ENCODE data around the gene DDX1. TPM values are rescaled to one million over a fixed set of nuclear protein-coding genes. Genes with fewer than 3 reads are reported as not detected.

The DDX1 gene
- total and polyA plus RNA-seq, 2 of the 4 experiments (the other 2 are of a cell fraction), result 73.6 to 74.9 TPM

DNA sequence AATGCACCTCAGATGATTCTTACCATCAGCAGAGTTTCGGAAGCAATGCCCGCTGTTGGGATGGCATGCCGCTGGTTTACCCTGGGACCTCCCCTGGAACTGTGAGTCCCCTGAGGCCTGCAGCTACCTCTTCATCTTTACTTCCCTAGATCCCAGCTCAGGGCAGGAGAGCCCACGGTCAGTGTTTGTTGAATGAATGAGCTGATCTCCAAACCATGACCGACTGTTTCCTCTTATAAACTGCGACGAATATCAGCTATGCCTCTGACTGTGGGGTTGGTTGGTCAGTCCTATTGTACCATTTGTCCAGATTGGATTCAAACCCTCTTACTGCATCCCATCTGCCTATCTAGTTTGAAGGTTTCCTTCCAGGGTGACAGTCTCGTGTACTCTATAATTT lies 64.4 kb downstream of the DDX1 start:
- Histone ChIP-seq H4K20me1 (ENCODE audit: insufficient read depth, low read length) (no peaks in the 10 kb centered on the region), H3K79me1 (ENCODE audit: low read depth in 1 of 2, low read length in 2 of 2) (no peaks in the 10 kb centered on the region), H3K36me3 (ENCODE audit: control insufficient read depth, insufficient read depth, low read length) (no peaks in the 10 kb centered on the region), H4K91ac (ENCODE audit: insufficient read depth, low read depth, low read length) (no peak overlapping the region), H3K9ac (ENCODE audit: low read depth, low read length) (no peak overlapping the region), H3K4me1 (ENCODE audit: control insufficient read depth, insufficient read depth, low read length) (no peaks in the 10 kb centered on the region), H4K5ac (ENCODE audit: low read depth, low read length) (no peak overlapping the region), H3K14ac (replicated peaks; ENCODE audit: low read depth, low read length) (no peak overlapping the region), H3K23ac (ENCODE audit: low read depth, low read length) (no peak overlapping the region), H4K8ac (ENCODE audit: low read depth in 2 of 2, low read length in 2 of 2) (no peak overlapping the region), H2BK15ac (ENCODE audit: low read depth, low read length) (no peak overlapping the region), H2BK20ac (ENCODE audit: low read depth, low read length) (no peak overlapping the region), H3K56ac (ENCODE audit: extremely low read depth, insufficient read depth, low read length) (no peak overlapping the region), H3K9me1 (ENCODE audit: insufficient read depth, low read length) (no peaks in the 10 kb centered on the region), H2AK9ac (replicated peaks; ENCODE audit: low read depth, low read length, poor library complexity) (no peak overlapping the region), H3K9me3 (ENCODE audit: control insufficient read depth, insufficient read depth, low read length) (no peaks in the 10 kb centered on the region), H3K4me3 (ENCODE audit: insufficient read depth, low read depth, low read length) (no peak overlapping the region), H3K18ac (ENCODE audit: low read depth, low read length) (no peak overlapping the region), H3K4me2 (ENCODE audit: low read depth, low read length) (no peak overlapping the region), H3K27ac (ENCODE audit: insufficient read depth, low read length) (no peak overlapping the region), H3K4ac (ENCODE audit: low read depth, low read length) (no peak overlapping the region), H2BK120ac (ENCODE audit: low read depth, low read length) (no peak overlapping the region), H2AFZ (replicated peaks; ENCODE audit: low read length, poor library complexity) (no peak overlapping the region), H3K27me3 (ENCODE audit: control insufficient read depth, insufficient read depth, low read length) (no peaks in the 10 kb centered on the region), H2AK5ac (ENCODE audit: low read depth, low read length) (no peak overlapping the region), H2BK5ac (ENCODE audit: low read depth, low read length, poor library complexity, severe bottlenecking) (no peak overlapping the region)
- ATAC-seq (ENCODE audit: low read depth) (no peak), DNase-seq (no peak)
- dilution Hi-C loops (cut with HindIII; ENCODE audit: low sequenced_read_pairs, unreplicated experiment), result no loop called here
- ChIA-PET POLR2A (ENCODE audit: unreplicated experiment) (no interaction called here), CTCF (no interaction called here)
- TF ChIP-seq, protein P1, sequence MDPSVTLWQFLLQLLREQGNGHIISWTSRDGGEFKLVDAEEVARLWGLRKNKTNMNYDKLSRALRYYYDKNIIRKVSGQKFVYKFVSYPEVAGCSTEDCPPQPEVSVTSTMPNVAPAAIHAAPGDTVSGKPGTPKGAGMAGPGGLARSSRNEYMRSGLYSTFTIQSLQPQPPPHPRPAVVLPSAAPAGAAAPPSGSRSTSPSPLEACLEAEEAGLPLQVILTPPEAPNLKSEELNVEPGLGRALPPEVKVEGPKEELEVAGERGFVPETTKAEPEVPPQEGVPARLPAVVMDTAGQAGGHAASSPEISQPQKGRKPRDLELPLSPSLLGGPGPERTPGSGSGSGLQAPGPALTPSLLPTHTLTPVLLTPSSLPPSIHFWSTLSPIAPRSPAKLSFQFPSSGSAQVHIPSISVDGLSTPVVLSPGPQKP (IDR thresholded peaks at IDR 0.05; ENCODE audit: borderline replicate concordance, low read depth, low read length), result no peak
- no peak for TF ChIP-seq CHD1 (IDR thresholded peaks at IDR 0.05; ENCODE audit: low read depth, low read length)
- TF ChIP-seq SMC3 (IDR thresholded peaks at IDR 0.05; ENCODE audit: low read depth, low read length), result no peak
- TF ChIP-seq CEBPB (IDR thresholded peaks at IDR 0.05; ENCODE audit: low read depth, low read length), result no peak
- no peak for TF ChIP-seq NFE2L2 (IDR thresholded peaks at IDR 0.05; ENCODE audit: low read depth, low read length)
- TF ChIP-seq POLR2A (IDR thresholded peaks at IDR 0.05; ENCODE audit: low read depth, low read length), result no peak
- TF ChIP-seq RAD21 (IDR thresholded peaks at IDR 0.05; ENCODE audit: low read length), result no peak
- TF ChIP-seq, protein P2, sequence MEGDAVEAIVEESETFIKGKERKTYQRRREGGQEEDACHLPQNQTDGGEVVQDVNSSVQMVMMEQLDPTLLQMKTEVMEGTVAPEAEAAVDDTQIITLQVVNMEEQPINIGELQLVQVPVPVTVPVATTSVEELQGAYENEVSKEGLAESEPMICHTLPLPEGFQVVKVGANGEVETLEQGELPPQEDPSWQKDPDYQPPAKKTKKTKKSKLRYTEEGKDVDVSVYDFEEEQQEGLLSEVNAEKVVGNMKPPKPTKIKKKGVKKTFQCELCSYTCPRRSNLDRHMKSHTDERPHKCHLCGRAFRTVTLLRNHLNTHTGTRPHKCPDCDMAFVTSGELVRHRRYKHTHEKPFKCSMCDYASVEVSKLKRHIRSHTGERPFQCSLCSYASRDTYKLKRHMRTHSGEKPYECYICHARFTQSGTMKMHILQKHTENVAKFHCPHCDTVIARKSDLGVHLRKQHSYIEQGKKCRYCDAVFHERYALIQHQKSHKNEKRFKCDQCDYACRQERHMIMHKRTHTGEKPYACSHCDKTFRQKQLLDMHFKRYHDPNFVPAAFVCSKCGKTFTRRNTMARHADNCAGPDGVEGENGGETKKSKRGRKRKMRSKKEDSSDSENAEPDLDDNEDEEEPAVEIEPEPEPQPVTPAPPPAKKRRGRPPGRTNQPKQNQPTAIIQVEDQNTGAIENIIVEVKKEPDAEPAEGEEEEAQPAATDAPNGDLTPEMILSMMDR (conservative IDR thresholded peaks at IDR 0.05; ENCODE audit: low read depth, low read length), result no peak
- intact Hi-C loops (cut with micrococcal nuclease), result no loop called here
- no TSS peak for BruUV-seq (replicated peaks)
- in situ Hi-C loops (cut with MboI; ENCODE audit: low sequenced_read_pairs), result no loop called here
- WGBS, 2 experiments (ENCODE audit: extremely low coverage in 2 of 2, insufficient read length in 1 of 2), result no CpG with 5 or more reads among the region's 8 CpGs

Measured in IMR-90 (cell line).